Neural progenitor cell (in vitro differentiated cells): Measurements from ENCODE around the gene DNAH14.

Experiments used
- EZH2 ChIP-seq: fragments of 200-600 bp; sonication (generic); IDR thresholded peaks from 2 replicates; pipeline ENCODE4 v1.6.1; 2017; ENCODE audit warnings: antibody characterized with exemption, mild to moderate bottlenecking, moderate library complexity
- TF ChIP-seq, protein P1 (sequence below): fragments of 200-600 bp; sonication (generic); IDR thresholded peaks from 2 replicates; pipeline ENCODE4 v1.5.1; 2017; ENCODE audit warnings: antibody characterized with exemption, mild to moderate bottlenecking

DNA sequence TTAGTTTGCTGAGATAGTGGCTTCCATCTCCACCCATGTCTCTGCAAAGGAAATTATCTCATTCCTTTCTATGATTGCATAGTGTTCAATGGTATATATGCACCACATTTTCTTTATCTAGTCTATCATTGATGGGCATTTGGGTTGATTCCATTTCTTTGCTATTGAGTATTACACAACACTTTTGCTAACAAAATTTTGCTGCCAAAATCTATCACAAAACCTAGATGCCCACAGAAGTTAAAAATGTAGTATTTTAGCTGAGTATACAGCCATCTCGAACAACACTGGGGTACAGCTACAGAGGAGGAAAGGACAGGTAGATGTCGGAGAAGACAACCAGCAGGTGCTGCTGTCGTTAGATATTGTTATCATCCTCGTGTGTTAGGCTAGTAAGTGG, 430.6 kb downstream of the DNAH14 start:
- TF ChIP-seq, protein P1, sequence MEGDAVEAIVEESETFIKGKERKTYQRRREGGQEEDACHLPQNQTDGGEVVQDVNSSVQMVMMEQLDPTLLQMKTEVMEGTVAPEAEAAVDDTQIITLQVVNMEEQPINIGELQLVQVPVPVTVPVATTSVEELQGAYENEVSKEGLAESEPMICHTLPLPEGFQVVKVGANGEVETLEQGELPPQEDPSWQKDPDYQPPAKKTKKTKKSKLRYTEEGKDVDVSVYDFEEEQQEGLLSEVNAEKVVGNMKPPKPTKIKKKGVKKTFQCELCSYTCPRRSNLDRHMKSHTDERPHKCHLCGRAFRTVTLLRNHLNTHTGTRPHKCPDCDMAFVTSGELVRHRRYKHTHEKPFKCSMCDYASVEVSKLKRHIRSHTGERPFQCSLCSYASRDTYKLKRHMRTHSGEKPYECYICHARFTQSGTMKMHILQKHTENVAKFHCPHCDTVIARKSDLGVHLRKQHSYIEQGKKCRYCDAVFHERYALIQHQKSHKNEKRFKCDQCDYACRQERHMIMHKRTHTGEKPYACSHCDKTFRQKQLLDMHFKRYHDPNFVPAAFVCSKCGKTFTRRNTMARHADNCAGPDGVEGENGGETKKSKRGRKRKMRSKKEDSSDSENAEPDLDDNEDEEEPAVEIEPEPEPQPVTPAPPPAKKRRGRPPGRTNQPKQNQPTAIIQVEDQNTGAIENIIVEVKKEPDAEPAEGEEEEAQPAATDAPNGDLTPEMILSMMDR: no peak
- TF ChIP-seq EZH2: no peak
